ENCODE measurements around the gene ADGRG6.

GRCh38 chr6:142377497-142377848 is 75.7 kb downstream of the ADGRG6 start:
- TF ChIP-seq CTCF (conservative IDR thresholded peaks at IDR 0.05 in 1 of 2, IDR thresholded peaks at IDR 0.05 in 1 of 2; ENCODE audit: low read depth in 1 of 2, low read length in 2 of 2) (no peak), EZH2 (IDR thresholded peaks at IDR 0.05; ENCODE audit: low read length, missing control alignments) (no peak)
